ENCODE results near the gene TDRD7. TPM values are rescaled to one million over a fixed set of nuclear protein-coding genes. Genes with fewer than 3 reads are reported as not detected.

Gene TDRD7
- total RNA-seq, 4 donors from 2014 or later = 10.1 to 21.4 (median 18.6) TPM

DNA sequence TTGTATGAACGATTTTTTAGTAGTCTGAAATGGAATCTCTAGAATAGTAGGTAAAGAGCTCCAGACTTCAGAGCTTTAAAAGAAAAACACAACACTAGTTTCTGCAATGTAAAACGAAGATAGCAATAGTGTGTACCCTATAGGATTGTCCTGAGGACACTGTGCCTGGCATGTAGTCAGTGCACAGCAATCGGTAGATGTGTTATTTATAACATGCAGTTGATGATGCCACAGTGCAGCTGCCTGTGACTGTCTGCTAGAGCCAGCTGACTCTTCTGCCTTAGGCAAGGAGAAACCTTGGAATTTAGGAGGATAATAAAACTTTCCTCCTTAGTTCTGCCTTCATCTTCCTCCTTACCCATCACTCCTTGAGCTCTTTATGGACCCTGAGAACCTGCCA is 61.8 kb downstream of the TDRD7 start:
- H3K27ac ChIP-seq = no peak overlapping the region
- ATAC-seq = no peak
- no peaks in the 10 kb centered on the region for H3K9me3 ChIP-seq
- peaks cover 2 to 17% (median 6%) of the 10 kb centered on the region in 3 donors for H3K4me1 ChIP-seq
- no peak for TF ChIP-seq POLR2A (IDR thresholded peaks at IDR 0.05)
- TF ChIP-seq, protein P1, sequence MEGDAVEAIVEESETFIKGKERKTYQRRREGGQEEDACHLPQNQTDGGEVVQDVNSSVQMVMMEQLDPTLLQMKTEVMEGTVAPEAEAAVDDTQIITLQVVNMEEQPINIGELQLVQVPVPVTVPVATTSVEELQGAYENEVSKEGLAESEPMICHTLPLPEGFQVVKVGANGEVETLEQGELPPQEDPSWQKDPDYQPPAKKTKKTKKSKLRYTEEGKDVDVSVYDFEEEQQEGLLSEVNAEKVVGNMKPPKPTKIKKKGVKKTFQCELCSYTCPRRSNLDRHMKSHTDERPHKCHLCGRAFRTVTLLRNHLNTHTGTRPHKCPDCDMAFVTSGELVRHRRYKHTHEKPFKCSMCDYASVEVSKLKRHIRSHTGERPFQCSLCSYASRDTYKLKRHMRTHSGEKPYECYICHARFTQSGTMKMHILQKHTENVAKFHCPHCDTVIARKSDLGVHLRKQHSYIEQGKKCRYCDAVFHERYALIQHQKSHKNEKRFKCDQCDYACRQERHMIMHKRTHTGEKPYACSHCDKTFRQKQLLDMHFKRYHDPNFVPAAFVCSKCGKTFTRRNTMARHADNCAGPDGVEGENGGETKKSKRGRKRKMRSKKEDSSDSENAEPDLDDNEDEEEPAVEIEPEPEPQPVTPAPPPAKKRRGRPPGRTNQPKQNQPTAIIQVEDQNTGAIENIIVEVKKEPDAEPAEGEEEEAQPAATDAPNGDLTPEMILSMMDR (IDR thresholded peaks at IDR 0.05) = no peak
- no peak for TF ChIP-seq EP300 (IDR thresholded peaks at IDR 0.05)
- no peak for TF ChIP-seq POLR2AphosphoS5 (IDR thresholded peaks at IDR 0.05)
- no peak overlapping the region for H3K4me3 ChIP-seq
- 77 to 88% methylated on average over 3 of the region's 3 CpGs for WGBS, 2 donors (ENCODE audit: low coverage in 1 of 2)
- H3K36me3 ChIP-seq = peaks cover 2 to 32% of the 10 kb centered on the region in 2 donors
- no peaks in the 10 kb centered on the region for H3K27me3 ChIP-seq

DNA sequence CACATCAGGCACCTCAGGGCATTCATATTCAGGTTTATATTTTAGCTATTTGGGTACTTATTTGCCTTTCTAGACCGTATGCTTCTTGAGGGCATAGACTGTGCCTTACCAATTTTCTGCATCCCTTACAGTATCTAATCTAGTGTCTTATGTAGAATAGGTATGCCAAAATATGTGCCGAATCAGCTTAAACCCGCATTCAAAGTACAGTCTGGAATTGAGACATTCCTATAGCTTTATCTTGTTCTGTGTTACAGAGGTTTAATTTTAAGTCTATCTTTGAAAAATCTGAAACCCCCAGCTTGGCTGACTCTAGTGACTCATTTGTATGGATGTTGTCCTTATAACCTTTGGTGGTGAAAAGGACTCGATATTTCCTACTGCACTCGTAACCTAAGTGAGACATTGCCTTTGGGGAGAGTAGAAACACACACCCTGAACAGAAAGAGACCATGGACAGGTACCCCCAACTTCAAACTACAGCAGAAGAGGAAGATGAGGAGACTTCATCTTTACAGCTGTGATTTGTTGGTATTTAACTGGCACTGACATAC is 62.6 kb downstream of the TDRD7 start:
- 80 to 96% methylated on average over 3 to 5 of the region's 5 CpGs for WGBS, 2 donors (ENCODE audit: low coverage in 1 of 2)
- no peak overlapping the region for H3K4me3 ChIP-seq
- TF ChIP-seq POLR2A (IDR thresholded peaks at IDR 0.05) (no peak), POLR2AphosphoS5 (IDR thresholded peaks at IDR 0.05) (no peak), EP300 (IDR thresholded peaks at IDR 0.05) (no peak)
- TF ChIP-seq, protein P1 (IDR thresholded peaks at IDR 0.05) = no peak
- H3K4me1 ChIP-seq = peaks cover 0 to 10% (median 0%) of the 10 kb centered on the region in 3 donors
- H3K36me3 ChIP-seq = peaks cover 2 to 33% of the 10 kb centered on the region in 2 donors
- H3K27ac ChIP-seq = no peak overlapping the region
- ATAC-seq = no peak
- H3K9me3 ChIP-seq = no peaks in the 10 kb centered on the region
- no peaks in the 10 kb centered on the region for H3K27me3 ChIP-seq

DNA sequence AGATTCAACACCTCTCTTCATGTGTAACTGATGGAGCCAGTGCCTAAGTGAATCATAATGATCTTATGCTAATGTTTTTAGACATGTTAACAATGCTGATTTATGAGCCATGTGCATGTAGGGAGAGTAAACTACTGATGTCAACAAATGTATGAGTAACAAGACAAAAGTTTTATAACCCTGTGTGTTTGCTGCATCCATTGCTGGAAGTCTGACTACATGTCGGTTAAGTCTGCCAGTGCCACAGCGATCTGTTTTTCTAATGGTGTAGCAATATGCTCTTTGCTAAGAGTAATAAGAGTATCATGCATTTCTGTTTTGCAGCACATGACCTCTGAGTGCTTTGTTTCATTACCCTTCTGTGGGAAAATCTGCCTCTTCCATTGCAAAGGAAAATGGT is 63.2 kb downstream of the TDRD7 start:
- WGBS, 2 donors (ENCODE audit: low coverage in 1 of 2) = 78 to 93% methylated on average over 1 to 2 of the region's 2 CpGs
- Histone ChIP-seq H3K4me3 (no peak overlapping the region), H3K36me3 (peaks cover 2 to 39% of the 10 kb centered on the region in 2 donors), H3K4me1 (peaks cover 0 to 10% (median 0%) of the 10 kb centered on the region in 3 donors), H3K27ac (no peak overlapping the region), H3K27me3 (no peaks in the 10 kb centered on the region), H3K9me3 (no peaks in the 10 kb centered on the region)
- TF ChIP-seq EP300 (IDR thresholded peaks at IDR 0.05) = no peak
- TF ChIP-seq, protein P1 (IDR thresholded peaks at IDR 0.05) = no peak
- no peak for TF ChIP-seq POLR2A (IDR thresholded peaks at IDR 0.05)
- no peak for TF ChIP-seq POLR2AphosphoS5 (IDR thresholded peaks at IDR 0.05)
- ATAC-seq = no peak

DNA sequence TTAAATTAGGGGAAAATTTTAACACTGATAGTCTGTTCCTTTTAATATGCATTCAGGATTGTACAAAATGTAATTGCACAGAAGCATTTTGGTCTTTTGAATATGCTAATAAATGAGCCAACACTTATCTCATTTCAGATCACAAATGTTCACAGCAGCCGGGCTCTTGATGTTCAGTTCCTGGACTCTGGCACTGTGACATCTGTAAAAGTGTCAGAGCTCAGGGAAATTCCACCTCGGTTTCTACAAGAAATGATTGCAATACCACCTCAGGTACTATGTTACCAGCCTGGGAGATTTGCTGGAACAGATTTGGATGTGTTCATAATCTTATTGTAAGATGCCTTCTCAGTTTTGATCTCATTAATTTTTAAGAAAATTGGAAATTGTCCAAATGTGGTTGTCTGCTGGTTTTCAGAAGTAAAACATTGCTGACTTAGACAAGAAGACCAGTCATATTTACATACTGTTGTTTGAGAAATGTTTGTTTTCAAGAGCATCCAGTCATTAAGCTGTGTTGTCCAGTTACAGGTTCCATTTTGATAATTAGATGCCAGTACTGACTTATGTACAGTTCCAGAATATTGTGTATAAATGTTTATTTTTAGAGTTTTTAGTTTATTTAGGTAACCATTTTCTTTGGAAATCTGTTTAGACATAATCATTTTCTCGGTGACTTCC is 66.5 kb downstream of the TDRD7 start:
- no peak for ATAC-seq

More for the DNA sequence above, 66.5 kb downstream of the TDRD7 start:
- Histone ChIP-seq H3K36me3 (peaks cover 2 to 63% of the 10 kb centered on the region in 2 donors), H3K9me3 (no peaks in the 10 kb centered on the region), H3K27ac (no peak overlapping the region), H3K27me3 (no peaks in the 10 kb centered on the region), H3K4me1 (peaks cover 0 to 9% (median 0%) of the 10 kb centered on the region in 3 donors), H3K4me3 (no peak overlapping the region)
- 74 to 75% methylated on average over 3 of the region's 3 CpGs for WGBS, 2 donors (ENCODE audit: low coverage in 1 of 2)
- no peak for TF ChIP-seq POLR2A (IDR thresholded peaks at IDR 0.05)
- TF ChIP-seq, protein P1 (IDR thresholded peaks at IDR 0.05) = no peak
- TF ChIP-seq POLR2AphosphoS5 (IDR thresholded peaks at IDR 0.05) = no peak
- no peak for TF ChIP-seq EP300 (IDR thresholded peaks at IDR 0.05)
